CD4-positive, alpha-beta T cell treated with Interferon gamma for 1 hour (primary cell): Measurements from ENCODE around the gene CT45A10.
"Not testable (repeated sequence)": the region's sequence is repeated elsewhere in the genome, so short reads cannot be mapped to it uniquely, and the experiment has no call there.

Source experiments
- DNase-seq: peaks from one replicate; pipeline ENCODE4 v3.0.0-alpha.2; 2020

The CT45A10 gene, protein sequence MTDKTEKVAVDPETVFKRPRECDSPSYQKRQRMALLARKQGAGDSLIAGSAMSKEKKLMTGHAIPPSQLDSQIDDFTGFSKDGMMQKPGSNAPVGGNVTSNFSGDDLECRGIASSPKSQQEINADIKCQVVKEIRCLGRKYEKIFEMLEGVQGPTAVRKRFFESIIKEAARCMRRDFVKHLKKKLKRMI

DNA sequence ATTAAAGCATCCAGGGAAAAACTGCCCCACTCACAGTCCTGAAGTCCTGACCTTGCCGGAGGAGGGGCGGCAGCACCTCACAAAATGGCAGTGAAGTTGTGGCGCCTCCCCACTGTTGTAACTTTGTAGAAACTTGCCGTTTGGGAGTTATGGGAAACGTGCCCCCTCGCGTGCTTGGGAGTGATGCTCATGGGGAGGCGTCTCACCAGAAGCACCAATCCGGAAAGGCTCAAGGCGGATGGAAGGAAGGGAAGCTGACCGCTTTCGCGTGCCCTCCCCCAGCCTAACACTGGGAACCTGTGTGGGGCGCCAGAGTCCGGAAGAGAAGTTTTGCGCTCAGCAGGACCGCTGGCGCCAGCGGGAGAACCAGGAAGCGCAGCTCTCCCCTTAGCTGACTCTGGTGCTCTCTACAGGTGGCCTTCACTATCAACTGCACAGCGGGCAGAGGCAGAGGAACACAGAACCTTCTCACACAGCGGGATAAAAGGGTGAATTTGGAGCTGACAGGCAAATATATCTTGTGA, at the start of gene CT45A10, which contains the start of gene SAGE1:
CT45A10 (minus strand) TSS at position 151 of the 524 bp plus-strand sequence. CDS start 8,100 bp downstream, outside the sequence.
SAGE1 (plus strand) TSS at position 423 of the 524 bp plus-strand sequence. CDS start 2,527 bp downstream, outside the sequence.
- no peak for DNase-seq

DNA sequence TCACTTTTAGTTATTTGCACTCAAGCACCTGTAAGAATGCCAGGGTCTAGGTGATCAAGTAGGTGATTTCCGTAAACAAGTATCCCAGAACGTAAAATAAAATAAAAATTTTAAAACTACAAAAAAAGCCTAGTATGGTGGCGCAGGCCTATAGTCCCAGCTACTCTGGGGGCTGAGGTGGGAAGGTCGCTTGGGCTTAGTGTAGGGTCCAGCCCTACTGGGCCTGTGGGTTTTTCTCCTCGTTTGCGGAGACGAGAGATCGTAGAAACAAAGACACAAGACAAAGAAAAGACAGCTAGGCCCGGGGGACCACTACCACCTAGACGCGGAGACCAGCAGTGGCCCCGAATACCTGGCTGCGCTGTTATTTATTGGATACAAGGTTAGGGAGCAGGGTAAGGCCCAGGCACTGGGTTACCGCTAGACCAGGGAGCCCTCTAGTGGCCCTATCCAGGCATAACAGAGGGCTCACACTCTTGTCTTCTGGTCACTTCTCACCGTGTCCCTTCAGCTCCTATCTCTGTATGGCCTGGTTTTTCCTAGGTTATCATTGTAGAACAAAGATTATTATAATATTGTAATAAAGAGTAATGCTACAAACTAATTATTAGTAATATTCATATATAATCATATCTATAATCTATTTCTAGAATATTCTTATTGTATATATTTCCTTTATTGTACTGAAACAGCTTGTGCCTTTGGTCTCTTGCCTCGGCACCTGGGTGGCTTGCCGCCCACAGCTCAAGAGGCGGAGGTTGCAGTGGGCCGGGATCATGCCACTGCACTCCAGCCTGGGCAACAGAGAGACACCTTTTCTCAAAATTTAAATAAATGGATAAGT, 38.6 kb upstream of the CT45A10 start:
- peak; percentile 16 for DNase-seq

DNA sequence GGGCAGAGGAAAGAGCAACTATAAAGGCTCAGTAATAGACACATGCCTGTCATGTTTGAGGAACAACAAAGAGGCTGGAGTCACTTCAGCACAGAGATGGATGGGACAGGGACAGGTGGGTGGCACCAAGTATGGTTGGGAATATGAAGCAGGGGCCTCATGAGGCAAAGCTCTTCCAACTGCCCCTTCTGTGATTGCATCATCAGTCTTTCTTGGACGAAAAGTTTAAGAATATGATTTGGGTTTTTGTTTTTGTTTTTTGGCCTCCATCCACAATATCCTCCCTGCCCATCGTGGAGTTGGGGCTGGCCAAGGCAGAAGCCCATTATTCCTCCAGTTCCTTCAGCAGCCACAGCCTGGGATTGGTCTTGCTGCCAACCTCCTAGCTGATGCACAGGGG, 34.7 kb upstream of the CT45A10 start:
- no peak for DNase-seq

DNA sequence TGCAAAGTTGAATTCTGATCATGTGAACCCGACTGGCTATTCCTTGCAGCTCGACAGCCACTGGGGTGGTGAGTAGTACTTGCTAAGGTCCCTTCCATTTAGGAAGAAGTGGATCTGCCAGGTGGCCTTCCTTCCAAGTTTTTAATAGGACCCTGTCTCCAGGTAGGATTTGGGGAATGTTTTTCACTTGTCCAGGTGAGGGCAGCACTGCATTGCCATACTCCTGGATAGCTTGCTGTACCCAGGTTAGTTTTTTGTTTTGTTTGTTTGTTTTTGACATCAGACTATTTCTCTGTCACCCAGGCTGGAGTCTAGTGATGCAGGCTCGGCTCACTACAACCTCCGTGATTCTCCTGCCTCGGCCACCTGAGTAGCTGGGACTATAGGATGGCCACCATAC, 30.1 kb upstream of the CT45A10 start:
- no peak for DNase-seq

DNA sequence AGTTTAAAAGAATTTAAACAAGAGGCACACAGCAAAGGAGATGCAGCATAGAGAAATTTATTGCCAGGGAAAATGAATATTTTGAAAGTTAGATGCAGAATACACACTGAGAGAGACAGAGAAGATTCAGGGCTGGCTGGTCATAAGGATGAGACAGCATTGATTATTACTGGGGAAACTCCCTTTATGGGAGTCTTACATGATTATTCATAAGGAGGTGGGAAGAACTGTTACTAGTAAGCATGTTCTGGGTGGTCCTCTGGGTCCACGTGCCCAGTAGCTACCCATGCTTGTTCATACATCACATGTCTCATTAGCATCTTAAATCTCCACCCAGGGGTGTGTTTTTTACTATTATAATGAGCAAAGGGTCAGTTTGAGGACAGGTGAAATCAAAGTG, 27.3 kb upstream of the CT45A10 start:
- DNase-seq: not testable (repeated sequence)

DNA sequence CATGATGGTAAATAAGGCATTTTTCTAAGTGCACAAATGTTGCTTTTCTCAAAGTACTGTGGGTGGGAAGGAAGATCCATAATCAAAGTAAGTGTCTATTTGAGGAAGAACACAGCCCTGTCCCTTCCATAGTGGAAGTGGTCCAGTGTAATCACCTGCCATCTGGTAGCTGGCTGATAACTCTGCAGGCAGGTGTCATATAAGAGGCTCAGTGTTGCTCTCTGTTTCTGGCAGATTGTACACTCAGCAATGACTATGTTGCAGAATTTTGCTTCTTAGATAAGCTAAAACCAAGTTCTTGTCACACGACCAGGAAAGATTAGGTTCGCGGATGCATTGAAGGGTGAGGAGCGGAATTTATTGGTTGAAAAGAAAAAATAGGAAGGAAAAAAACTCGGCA, 21.2 kb upstream of the CT45A10 start:
- DNase-seq: no peak

DNA sequence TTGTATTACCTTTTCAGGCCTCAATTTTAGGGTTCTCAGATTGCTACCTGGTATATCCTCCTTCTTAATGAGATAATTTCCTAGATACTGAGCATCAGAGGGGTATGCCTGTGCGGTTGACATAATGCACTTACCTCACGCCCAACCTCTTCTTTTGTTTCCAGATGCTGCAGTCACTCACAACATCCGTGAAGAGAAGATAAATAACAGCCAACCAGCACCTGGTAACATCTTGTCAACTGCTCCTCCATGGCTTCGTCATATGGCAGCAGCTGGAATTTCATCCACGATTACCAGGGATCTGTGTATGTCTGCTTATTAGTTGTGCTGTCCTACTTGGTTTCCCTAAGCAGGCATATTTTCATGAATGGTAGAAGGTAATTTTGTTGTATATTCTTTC, 17.0 kb upstream of the CT45A10 start:
- DNase-seq: no peak

DNA sequence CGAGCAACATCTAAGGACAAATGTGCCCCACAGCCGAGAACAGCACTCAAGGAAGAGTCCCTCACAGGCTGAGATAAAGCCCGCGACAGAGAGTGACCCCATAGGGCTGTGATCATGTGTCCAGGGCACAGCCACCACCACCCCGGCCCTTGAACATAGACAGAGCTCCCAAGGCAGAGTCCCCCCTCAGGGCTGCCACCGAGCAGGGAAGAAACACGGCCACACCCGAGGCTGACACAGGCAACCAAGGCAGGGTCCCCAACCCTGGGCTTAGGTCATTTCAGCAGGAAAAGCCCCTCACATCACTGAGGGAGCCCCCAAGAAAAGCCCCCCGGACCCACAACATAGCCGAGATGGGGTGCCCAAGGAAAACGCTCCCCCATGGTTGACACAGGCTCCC, 463 bp downstream of the CT45A10 start:
- DNase-seq: no peak

DNA sequence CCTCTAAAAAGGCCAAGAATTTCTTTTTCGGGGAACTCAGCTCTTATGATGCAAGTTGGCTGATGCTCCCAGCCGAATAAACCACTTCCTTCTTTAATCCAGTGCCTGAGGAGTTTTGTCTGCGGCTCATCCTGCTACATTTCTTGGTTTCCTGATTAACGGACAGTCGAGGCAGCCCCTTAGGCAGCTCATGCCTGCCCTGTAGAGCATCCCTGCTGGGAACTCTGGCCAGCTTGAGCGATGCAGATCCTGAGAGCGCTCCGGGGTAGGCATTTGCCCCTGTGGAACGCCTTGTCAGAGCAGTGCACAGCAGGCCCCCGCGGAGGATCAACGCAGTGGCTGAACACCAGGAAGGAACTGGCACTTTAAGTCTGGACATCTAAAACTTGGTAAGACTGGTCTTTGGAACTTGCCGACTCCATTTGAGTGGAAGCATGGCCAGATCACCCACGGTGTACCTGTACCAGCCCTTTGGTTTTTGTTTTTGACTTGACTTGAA, 3.1 kb downstream of the CT45A10 start:
- DNase-seq: no peak

DNA sequence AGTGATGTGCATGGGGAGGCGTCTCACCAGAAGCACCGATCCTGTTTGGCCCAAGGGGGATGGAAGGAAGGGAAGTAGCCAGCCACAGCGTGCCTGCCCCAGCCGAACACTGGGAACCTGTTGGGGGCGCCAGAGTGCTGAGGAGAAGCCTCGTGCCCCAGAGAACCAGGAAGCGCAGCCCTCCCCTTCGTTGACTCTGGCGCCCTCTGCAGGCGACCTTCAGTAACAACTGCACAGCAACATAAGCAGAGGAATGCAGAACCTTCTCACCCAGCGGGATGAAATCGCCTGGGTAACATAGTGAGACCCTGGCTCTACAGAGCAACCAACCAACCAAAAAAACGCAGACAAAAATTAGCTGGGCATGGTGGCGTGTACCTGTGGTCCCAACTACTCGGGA, 4.3 kb downstream of the CT45A10 start:
- DNase-seq: not testable (repeated sequence)

DNA sequence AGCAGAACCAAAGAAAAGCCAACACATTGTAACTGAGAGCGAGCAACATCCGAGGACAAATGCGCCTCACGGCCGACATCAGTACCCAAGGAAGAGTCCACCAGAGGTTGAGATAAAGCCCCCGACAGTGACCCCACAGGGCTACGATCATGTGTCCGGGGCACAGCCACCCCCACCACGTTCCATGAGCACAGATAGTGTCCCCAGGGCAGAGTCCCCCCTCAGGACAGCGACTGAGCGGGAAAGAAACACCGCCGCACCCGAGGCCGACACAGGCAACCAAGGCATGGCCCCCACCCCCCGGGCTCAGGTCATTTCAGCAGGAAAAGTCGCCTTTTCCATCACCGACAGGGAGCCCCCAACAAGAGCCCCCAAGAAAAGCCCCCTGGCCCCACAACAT, 5.0 kb downstream of the CT45A10 start:
- DNase-seq: not testable (repeated sequence)

DNA sequence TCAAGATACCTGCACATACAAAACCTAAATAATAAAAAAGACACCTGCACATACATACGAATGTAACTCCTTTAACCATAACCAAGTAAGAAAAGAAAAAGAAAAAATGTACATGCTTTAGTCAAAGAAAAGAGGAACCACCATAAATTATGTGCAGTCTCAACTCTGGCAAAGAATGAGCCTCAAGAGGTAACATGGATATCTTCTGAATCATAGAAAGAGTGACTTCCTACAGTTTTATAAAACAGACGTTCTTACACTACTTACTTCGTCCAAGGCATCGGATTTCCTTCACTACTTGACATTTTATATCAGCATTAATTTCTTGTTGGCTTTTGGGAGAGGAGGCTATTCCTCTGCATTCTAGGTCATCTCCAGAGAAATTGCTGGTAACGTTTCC, 10.5 kb downstream of the CT45A10 start:
- DNase-seq: not testable (repeated sequence)

DNA sequence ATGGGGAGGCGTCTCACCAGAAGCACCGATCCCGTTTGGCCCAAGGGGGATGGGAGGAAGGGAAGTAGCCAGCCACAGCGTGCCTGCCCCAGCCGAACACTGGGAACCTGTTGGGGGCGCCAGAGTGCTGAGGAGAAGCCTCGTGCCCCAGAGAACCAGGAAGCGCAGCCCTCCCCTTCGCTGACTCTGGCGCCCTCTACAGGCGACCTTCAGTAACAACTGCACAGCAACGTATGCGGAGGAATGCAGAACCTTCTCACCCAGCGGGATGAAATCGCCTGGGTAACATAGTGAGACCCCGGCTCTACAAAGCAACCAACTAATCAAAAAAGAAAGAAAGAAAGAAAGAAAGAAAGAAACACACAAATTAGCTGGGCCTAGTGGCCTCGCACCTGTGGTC, 21.5 kb downstream of the CT45A10 start, which contains the start of gene CT45A9:
CT45A9 (minus strand) TSS at position 101 of the 400 bp plus-strand sequence. CDS start 3,751 bp downstream, outside the sequence.
- DNase-seq: not testable (repeated sequence)

DNA sequence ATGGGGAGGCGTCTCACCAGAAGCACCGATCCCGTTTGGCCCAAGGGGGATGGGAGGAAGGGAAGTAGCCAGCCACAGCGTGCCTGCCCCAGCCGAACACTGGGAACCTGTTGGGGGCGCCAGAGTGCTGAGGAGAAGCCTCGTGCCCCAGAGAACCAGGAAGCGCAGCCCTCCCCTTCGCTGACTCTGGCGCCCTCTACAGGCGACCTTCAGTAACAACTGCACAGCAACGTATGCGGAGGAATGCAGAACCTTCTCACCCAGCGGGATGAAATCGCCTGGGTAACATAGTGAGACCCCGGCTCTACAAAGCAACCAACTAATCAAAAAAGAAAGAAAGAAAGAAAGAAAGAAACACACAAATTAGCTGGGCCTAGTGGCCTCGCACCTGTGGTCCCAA, 38.8 kb downstream of the CT45A10 start, which contains the start of gene CT45A8:
CT45A8 (minus strand) TSS at position 101 of the 400 bp plus-strand sequence. CDS start 3,755 bp downstream, outside the sequence.
- not testable (repeated sequence) for DNase-seq

DNA sequence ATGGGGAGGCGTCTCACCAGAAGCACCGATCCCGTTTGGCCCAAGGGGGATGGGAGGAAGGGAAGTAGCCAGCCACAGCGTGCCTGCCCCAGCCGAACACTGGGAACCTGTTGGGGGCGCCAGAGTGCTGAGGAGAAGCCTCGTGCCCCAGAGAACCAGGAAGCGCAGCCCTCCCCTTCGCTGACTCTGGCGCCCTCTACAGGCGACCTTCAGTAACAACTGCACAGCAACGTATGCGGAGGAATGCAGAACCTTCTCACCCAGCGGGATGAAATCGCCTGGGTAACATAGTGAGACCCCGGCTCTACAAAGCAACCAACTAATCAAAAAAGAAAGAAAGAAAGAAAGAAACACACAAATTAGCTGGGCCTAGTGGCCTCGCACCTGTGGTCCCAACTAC, 56.1 kb downstream of the CT45A10 start, which contains the start of gene CT45A7:
CT45A7 (minus strand) TSS at position 101 of the 400 bp plus-strand sequence. CDS start 3,747 bp downstream, outside the sequence.
- not testable (repeated sequence) for DNase-seq
